ENCODE data around the gene DMGDH. TPM values are rescaled to one million over a fixed set of nuclear protein-coding genes. Genes with fewer than 3 reads are reported as not detected.

DMGDH gene
- total and polyA plus RNA-seq, 2 donors (not counting 1 experiment from before 2014, with no cell fraction given) = 0.47 to 0.63 TPM

DNA sequence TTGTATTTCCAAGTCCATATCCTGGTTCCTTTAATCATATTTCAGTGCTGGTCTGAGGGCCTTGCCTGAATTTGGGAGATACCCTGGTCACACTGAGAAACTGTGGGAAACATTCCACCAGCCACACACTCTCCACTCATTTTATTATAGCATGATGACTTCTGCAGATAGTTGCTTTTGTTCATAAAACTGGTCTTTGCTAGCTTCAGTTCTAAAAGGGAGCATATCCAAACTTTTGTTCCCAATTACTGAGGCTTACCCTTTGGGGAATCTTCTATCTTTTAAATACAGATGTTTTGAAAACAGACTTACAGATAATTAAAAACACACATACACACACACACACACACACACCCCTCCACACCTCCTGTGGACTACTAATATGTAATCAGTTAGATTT lies 21.0 kb downstream of the DMGDH start:
- Mint-ChIP-seq H3K27me3 (peaks cover 18% of the 10 kb centered on the region), H3K4me3 (no peak overlapping the region), H3K27ac (no peak overlapping the region), H3K4me1 (no peaks in the 10 kb centered on the region), H3K9me3 (ENCODE audit: insufficient read depth) (no peaks in the 10 kb centered on the region)
- TF ChIP-seq EZH2 (IDR thresholded peaks at IDR 0.05; ENCODE audit: borderline replicate concordance, insufficient read depth, low read depth, low read length, poor library complexity, severe bottlenecking) (no peak), CTCF (IDR thresholded peaks at IDR 0.05) (no peak)
- ATAC-seq (ENCODE audit: low read depth) = no peak
- H3K27me3 ChIP-seq (replicated peaks in 1 of 4; ENCODE audit: control extremely low read depth in 1 of 4, control insufficient read depth in 3 of 4, insufficient read depth in 4 of 4, low read length in 3 of 4) = no peaks in the 10 kb centered on the region
- DNase-seq = no peak
- CTCF ChIA-PET = interaction anchor here (2.0 kb wide), 1 partner anchor 25 kb away, joined by 5 read pairs; no protein-coding TSS in a partner anchor
- H3K4me2 ChIP-seq (replicated peaks; ENCODE audit: low read depth, low read length, poor library complexity, severe bottlenecking) = no peak overlapping the region
- peaks cover 0 to 3% (median 0%) of the 10 kb centered on the region in 3 donors for H3K9me3 ChIP-seq (ENCODE audit: control extremely low read depth in 1 of 3, control insufficient read depth in 2 of 3, insufficient read depth in 1 of 3, low read length in 2 of 3)
- no peak overlapping the region for H3K4me3 ChIP-seq (ENCODE audit: control extremely low read depth in 1 of 5, extremely low read depth in 1 of 5, insufficient read depth in 1 of 5, low read depth in 2 of 5, low read length in 4 of 5)
- H3K4me1 ChIP-seq (ENCODE audit: control insufficient read depth in 2 of 2, insufficient read depth in 2 of 2, low read length in 2 of 2) = no peaks in the 10 kb centered on the region
- no peaks in the 10 kb centered on the region for H4K20me1 ChIP-seq (ENCODE audit: control insufficient read depth, insufficient read depth, low read length, poor library complexity, severe bottlenecking)
- intact Hi-C loops (cut with micrococcal nuclease) = no loop called here
- no peak overlapping the region for H3K9ac ChIP-seq (ENCODE audit: low read length)
- H3K27ac ChIP-seq (ENCODE audit: low read length in 2 of 2) = no peak overlapping the region
- H3K79me2 ChIP-seq (ENCODE audit: control insufficient read depth, insufficient read depth, low read length) = no peaks in the 10 kb centered on the region
- H2AFZ ChIP-seq (ENCODE audit: insufficient read depth, low read depth, low read length, poor library complexity, severe bottlenecking) = no peak overlapping the region
- POLR2A ChIA-PET = no interaction called here
- no peaks in the 10 kb centered on the region for H3K36me3 ChIP-seq (replicated peaks in 1 of 2; ENCODE audit: control extremely low read depth in 1 of 2, control insufficient read depth in 1 of 2, extremely low read depth in 1 of 2, insufficient read depth in 2 of 2, low read length in 1 of 2)

GRCh38 chr5:79047199-79047598 lies 22.3 kb downstream of the DMGDH start:
- ChIA-PET CTCF (interaction anchor here (0.8 kb wide), 1 partner anchor 22 kb away, joined by 4 read pairs; no protein-coding TSS in a partner anchor), POLR2A (no interaction called here)
- Histone ChIP-seq H3K4me2 (replicated peaks; ENCODE audit: low read depth, low read length, poor library complexity, severe bottlenecking) (no peak overlapping the region), H3K9ac (ENCODE audit: low read length) (no peak overlapping the region), H3K9me3 (ENCODE audit: control extremely low read depth in 1 of 3, control insufficient read depth in 2 of 3, insufficient read depth in 1 of 3, low read length in 2 of 3) (peaks cover 0 to 4% (median 3%) of the 10 kb centered on the region in 3 donors), H3K36me3 (replicated peaks in 1 of 2; ENCODE audit: control extremely low read depth in 1 of 2, control insufficient read depth in 1 of 2, extremely low read depth in 1 of 2, insufficient read depth in 2 of 2, low read length in 1 of 2) (no peaks in the 10 kb centered on the region), H3K4me1 (ENCODE audit: control insufficient read depth in 2 of 2, insufficient read depth in 2 of 2, low read length in 2 of 2) (no peaks in the 10 kb centered on the region), H3K4me3 (ENCODE audit: control extremely low read depth in 1 of 5, extremely low read depth in 1 of 5, insufficient read depth in 1 of 5, low read depth in 2 of 5, low read length in 4 of 5) (no peak overlapping the region), H3K79me2 (ENCODE audit: control insufficient read depth, insufficient read depth, low read length) (no peaks in the 10 kb centered on the region), H2AFZ (ENCODE audit: insufficient read depth, low read depth, low read length, poor library complexity, severe bottlenecking) (no peak overlapping the region), H3K27me3 (replicated peaks in 1 of 4; ENCODE audit: control extremely low read depth in 1 of 4, control insufficient read depth in 3 of 4, insufficient read depth in 4 of 4, low read length in 3 of 4) (no peaks in the 10 kb centered on the region), H3K27ac (ENCODE audit: low read length in 2 of 2) (no peak overlapping the region), H4K20me1 (ENCODE audit: control insufficient read depth, insufficient read depth, low read length, poor library complexity, severe bottlenecking) (no peaks in the 10 kb centered on the region)
- Mint-ChIP-seq H3K4me3 (no peak overlapping the region), H3K27me3 (peaks cover 12% of the 10 kb centered on the region), H3K9me3 (ENCODE audit: insufficient read depth) (no peaks in the 10 kb centered on the region), H3K4me1 (no peaks in the 10 kb centered on the region), H3K27ac (no peak overlapping the region)
- intact Hi-C loops (cut with micrococcal nuclease) = no loop called here
- no peak for ATAC-seq (ENCODE audit: low read depth)
- DNase-seq = no peak
- WGBS (ENCODE audit: insufficient coverage) = 100% methylated on average over 1 of the region's 3 CpGs
- no peak for TF ChIP-seq CTCF (IDR thresholded peaks at IDR 0.05)
- no peak for TF ChIP-seq EZH2 (IDR thresholded peaks at IDR 0.05; ENCODE audit: borderline replicate concordance, insufficient read depth, low read depth, low read length, poor library complexity, severe bottlenecking)
